Measurements from ENCODE around the gene PSD4. TPM values are rescaled to one million over a fixed set of nuclear protein-coding genes. Genes with fewer than 3 reads are reported as not detected.
A peak's percentile ranks its signal among the peaks of the same experiment; 100 is the strongest.
"Not testable (repeated sequence)": the region's sequence is repeated elsewhere in the genome, so short reads cannot be mapped to it uniquely, and the experiment has no call there.

PSD4 gene
- total RNA-seq, 1 donor from 2014 or later, result 3.3 TPM

GRCh38 chr2:113234721-113235346 is 61.1 kb downstream of the PSD4 start:
- FAIRE-seq, result no peak
- no peak for DNase-seq (ENCODE audit: low spot score in 2 of 2)

DNA sequence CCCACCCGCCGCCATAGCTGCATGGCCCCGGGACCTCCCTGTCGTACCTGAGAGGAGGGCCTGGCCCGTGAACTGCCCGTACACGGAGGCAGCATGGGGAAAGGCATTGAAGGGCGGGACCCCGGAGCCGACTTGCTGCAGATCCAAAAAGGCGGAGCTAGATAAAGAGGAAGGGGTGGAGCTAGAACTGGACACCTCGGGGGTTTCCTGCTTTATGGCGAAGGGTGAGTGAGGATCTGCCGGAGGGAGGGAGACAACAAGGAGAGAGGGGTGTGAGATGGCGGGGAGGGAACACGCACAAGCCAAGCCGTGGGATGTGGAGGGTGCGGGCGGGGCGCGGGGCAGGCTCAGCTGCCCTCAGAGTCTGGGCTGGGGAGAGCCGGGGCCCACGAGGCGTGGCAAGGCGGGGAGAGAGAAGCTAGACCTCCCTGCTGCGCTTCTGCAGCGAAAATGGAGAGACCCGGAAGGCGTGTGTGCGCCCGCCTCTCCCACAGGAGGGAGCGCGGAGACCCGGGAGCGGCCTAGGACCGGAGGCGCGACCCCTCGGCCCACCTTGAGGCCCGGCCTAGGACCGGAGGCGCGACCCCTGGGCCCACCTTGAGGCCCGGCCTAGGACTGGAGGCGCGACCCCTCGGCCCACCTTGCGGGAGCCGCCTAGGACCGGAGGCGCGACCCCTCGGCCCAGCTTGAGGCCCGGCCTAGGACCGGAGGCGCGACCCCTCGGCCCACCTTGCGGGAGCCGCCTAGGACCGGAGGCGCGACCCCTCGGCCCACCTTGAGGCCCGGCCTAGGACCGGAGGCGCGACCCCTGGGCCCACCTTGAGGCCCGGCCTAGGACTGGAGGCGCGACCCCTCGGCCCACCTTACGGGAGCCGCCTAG is 61.8 kb downstream of the PSD4 start:
- not testable (repeated sequence) for DNase-seq (ENCODE audit: low spot score in 2 of 2); FAIRE-seq

GRCh38 chr2:113236367-113237159 is 62.8 kb downstream of the PSD4 start:
- DNase-seq (ENCODE audit: low spot score in 2 of 2) (no peak), FAIRE-seq (no peak)

DNA sequence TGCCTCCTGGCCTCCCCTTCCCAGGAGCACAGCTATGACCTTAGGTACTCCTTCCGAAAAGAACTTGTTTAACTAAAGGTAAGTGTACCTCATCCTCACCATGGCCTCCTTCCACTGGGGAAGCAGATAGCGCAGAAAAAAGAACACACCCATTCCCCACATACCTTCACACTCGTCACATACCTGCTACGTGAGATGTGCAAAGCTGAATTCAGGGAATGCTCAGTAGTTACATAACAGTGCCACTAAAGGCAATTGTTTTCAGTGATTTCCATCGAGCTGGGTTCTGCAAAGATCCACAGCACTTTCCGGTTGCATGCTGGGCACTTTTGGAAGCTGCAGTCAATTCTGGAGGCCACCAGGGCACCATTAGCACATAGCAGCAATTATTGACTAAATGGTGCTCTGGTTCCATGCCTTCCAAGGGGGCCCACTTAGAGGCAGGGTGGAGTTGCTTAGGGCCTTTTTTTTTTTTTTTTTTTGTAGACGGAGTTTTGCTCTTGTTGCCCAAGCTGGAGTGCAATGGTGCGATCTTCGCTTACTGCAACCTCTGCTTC is 63.9 kb downstream of the PSD4 start:
- FAIRE-seq (no peak), DNase-seq (ENCODE audit: low spot score in 2 of 2) (no peak)

DNA sequence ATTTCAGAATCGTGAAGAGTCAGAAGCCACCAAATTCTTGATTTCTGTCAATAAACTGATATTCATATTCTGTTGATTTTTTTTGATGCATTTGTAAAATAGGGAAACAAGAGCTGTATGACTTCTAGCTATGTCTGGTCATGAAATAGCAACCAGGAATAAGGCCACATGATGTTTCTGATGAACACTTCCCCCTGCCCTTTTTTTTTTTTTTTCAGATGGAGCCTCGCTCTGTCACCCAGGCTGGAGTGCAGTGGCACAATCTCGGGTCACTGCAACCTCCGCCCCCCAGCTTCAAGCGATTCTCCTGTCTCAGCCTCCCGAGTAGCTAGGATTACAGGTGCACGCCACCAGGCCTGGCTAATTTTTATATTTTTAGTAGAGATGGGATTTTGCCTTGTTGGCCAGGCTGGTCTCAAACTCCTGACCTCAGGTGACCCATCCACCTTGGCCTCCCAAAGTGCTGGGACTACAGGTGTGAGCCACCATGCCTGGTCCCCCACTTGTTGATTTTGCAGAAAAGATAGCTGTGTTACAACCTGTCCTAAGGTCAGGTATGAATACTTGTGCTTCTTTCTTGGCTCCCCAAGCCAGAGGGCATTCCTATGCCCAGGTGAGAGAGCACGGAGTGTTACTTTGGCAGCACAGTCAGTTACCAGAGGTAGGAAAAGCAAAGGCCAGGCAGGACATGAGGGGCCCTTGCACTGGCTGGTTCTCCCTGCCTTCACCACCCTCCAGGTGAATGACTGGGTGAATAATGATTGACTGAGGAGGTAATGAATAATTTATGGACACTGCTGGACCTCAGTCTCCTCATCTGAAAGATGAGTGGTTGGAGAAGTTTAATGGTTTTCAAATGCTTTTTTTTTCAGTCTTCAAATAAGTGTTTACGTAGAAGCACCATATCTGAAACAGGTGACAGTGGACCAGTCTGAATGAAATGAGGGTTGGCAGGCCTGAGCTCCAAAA is 65.4 kb downstream of the PSD4 start:
- no peak for DNase-seq (ENCODE audit: low spot score in 2 of 2)
- FAIRE-seq, result no peak

DNA sequence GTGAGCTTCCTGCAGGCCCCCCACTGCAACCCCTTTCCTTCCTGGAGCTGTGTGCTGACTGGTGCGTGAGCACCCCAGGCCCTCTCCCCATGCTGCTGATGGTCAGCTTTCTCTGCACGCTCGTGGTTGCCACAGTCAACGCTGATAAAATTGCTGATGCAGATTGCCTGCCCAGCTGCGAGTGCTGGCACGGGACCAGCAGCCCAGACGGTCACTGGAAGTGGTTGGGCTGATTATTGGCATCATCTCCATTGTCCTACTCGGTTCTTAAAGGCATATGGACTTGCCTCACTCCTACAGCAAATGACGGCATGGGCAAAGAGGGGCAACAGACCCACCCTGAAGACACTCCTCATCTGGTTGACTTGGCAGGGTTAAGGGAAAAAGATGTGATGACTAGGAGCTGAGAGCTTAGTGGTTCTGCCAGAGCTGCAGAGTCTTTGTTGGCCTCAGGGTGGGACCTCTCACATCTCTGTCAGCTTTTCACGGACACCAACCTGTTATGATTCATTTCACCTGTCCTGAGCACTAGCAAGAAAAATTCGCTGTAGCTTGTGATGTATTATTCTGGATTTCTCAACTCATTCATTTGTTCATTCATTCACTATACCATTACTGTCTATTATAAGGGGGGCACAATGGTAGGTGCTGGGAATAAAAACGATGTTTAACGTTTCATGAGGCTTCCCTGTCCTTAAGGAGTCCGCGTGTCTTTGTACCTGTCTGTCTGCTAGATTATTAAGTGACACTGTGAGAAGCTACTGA is 66.6 kb downstream of the PSD4 start:
- FAIRE-seq, result no peak
- peak; percentile 72 to 79 for DNase-seq (ENCODE audit: low spot score in 2 of 2)

DNA sequence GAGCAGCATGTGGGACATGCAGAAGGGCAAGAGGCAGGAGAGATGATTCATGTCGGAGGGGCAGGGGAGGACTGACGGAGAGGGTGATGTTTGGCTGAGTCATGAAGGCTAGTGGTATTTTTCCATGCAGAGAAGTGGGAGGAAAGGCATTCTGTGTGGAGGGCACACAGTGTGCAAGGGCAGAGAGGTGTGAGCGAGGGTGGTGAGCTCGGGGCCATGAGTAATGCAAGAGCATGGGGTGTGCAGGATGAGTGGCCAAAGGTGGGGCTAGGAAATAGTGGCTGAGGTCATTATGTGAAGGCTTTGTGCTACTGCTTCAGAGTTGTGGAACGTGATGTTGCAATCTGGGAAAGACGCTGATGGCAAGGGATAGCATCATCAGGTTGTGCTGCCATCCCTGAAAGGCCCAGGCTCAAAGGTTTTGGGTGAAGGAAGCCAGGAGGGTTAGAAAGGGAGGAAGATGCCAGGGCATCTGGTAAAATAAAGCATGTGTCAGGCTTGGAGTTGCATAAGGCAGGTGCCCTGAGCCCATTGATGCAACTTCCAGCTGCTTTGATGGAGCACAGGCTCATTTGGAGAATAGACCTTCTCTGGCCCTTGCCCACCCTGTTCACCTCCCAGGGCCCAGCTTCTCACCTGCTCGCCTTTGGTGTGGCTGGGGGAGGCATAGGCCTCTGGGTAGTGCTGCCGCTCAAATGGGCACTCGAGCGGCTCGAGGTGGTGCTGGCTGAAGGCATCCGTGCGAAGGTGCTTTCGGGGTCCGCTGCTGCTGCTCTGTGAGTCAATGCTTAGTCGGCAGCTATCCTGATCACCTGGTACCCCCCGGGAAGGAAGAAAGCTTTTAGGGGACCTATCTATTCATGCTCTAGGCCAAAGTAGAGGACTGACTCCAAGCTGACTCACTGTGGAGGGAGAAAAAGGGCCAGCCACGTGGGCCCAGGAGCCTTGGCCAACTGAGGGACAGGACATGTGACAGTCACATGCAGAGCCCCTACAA is 67.4 kb downstream of the PSD4 start:
- FAIRE-seq, result no peak
- DNase-seq (ENCODE audit: low spot score in 2 of 2), result peak in 1 of 2 donors; percentile 60

DNA sequence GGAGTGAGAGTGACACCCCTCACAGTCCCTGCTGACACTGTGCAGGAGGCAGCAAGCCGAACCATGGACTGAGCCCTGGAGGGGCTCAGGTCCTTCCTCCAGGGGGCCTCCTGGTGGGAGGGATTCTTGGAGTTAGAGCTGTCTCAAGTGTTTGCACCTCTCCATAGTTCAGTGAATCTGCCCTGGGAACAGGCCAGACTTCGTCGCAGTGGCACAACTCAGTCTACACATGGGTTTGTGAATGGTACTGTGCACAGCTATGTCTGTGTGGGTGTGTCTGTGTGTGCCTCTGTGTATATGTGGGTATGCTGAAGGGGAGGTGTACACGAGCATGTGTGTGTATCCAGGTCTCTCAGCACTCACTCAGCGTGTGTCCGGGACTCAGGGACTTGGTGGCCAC is 68.6 kb downstream of the PSD4 start:
- DNase-seq (ENCODE audit: low spot score in 2 of 2) (no peak), FAIRE-seq (no peak)

DNA sequence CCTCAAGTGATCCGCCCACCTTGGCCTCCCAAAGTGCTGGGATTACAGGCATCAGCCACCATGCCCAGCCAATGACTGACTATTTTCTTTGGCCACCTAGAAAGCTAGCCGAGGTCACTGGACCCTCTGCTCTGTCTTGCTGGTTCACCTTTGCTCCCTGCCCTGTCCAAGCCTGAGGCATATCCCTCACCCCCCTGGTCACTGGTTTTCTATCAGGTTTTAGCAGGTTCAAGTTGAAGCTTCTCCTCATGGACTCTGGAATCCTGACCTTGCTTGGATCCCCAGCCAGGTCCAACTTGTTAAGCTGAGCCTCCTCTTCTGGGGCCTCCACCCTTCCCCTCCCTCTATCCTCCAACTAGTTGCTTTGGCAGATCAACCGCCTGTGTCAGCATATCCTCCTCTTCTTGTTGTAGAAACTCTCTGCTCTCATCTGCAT is 71.5 kb downstream of the PSD4 start:
- no peak for FAIRE-seq

GRCh38 chr2:113246606-113247005 is 72.8 kb downstream of the PSD4 start:
- FAIRE-seq, result no peak
- DNase-seq (ENCODE audit: low spot score in 2 of 2), result no peak

More for the DNA sequence above, 71.5 kb downstream of the PSD4 start:
- no peak for DNase-seq (ENCODE audit: low spot score in 2 of 2)

DNA sequence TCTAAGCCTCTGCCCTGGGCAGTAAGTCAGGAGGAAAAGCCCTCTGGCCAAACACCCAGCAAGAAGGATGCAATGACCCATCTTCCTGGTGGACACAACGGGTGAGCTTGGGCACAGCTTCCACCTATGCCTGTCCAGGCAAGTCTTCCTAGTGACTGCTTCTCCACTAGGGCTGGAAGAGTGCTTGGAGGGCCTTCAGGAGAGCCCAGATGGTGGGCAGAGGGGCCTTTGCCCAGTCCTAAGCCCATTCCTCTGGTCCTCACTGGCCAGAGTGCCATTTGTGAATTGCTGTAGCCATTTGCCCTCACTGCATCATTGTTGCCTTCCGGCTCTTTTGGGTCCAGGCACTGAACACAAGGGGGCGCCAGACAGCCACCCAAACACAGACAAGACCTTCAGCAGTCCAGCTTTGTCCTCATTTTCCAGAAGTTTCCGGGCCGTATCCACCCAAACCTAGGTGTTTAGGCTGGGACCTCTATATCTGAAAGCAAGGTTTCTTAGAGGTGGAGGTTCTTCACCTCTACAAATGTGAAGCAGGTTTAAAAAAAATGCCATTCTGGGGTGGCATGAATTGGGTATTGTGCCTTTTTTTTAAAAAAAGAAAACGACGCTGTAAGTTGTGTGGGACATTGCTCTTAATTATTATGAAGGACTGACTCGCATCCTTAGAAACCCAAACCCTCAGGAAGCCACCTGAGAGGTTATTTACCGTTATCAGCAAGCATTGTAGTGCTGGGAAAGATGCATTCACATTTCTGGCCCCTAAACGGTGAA is 75.4 kb downstream of the PSD4 start:
- FAIRE-seq (no peak), DNase-seq (ENCODE audit: low spot score in 2 of 2) (peak; percentile 54 to 82)

- DNase-seq (ENCODE audit: low spot score in 2 of 2) (no peak), FAIRE-seq (no peak)
Observed at GRCh38 chr2:113251118-113251517, 77.3 kb downstream of the PSD4 start.

DNA sequence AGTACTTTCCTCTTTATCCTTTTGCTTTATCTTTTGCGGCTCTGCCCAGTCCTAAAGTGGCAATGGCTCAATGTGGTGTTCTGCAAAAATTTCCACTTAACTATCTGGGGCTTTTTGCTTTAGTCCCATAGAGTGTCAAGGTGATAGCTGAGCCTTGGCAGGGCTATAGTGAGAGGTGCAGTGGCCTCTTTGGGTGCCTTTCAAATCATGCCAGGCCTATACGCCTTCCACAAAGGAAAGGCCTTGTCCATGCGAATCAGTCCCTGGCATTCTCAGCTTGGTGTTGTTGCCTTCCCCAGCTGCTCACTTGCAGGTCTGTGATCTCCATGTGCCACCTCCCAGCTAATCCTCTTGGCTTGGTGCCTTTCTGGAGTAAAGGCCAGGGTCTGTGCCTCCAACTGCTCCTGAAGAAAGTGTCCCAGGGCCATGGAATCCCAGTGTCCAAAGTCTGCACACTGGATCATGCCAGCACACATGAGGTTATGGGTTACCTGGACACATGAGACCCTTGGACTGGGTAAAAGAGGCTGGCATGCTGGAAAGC is 78.3 kb downstream of the PSD4 start:
- FAIRE-seq (no peak), DNase-seq (ENCODE audit: low spot score in 2 of 2) (no peak)

GRCh38 chr2:113253453-113253852 is 79.7 kb downstream of the PSD4 start:
- FAIRE-seq, result no peak
- no peak for DNase-seq (ENCODE audit: low spot score in 2 of 2)

GRCh38 chr2:113255140-113256070 is 81.6 kb downstream of the PSD4 start:
- DNase-seq (ENCODE audit: low spot score in 2 of 2), result no peak
- no peak for FAIRE-seq

Measured in frontal cortex (tissue), 4 donors.